Suprapubic skin (tissue), 4 donors: Measurements from ENCODE around the gene FUT2. TPM values are rescaled to one million over a fixed set of nuclear protein-coding genes. Genes with fewer than 3 reads are reported as not detected.
"Not testable (repeated sequence)": the region's sequence is repeated elsewhere in the genome, so short reads cannot be mapped to it uniquely, and the experiment has no call there.

ENCODE experiments used
- DNase-seq, 2 donors: peaks; one replicate each; pipeline ENCODE4 v3.0.0-alpha.2; 2019; ENCODE audit warnings: low spot score in 2 of 2
- H3K27ac ChIP-seq: fragments of 200-600 bp; sonication (generic); one replicate; pipeline ENCODE4 v1.5.1; 2019
- H3K27me3 ChIP-seq: fragments of 200-600 bp; sonication (generic); one replicate; pipeline ENCODE4 v1.5.1; 2019
- H3K36me3 ChIP-seq: fragments of 200-600 bp; sonication (generic); one replicate; pipeline ENCODE4 v1.5.1; 2019
- H3K4me1 ChIP-seq: fragments of 200-600 bp; sonication (generic); one replicate; pipeline ENCODE4 v1.5.1; 2019
- H3K4me3 ChIP-seq: fragments of 200-600 bp; sonication (generic); one replicate; pipeline ENCODE4 v1.5.1; 2019; ENCODE audit warnings: mild to moderate bottlenecking
- H3K9me3 ChIP-seq: fragments of 200-600 bp; sonication (generic); one replicate; pipeline ENCODE4 v1.5.1; 2019
- EP300 ChIP-seq: sonication (generic); formaldehyde crosslinking; IDR thresholded peaks from one replicate; pipeline ENCODE4 v1.6.1; 2017; ENCODE audit warnings: antibody characterized with exemption
- POLR2A ChIP-seq, 2 donors: fragments of 450-650 bp; IDR thresholded peaks; one replicate each; pipeline ENCODE4 v1.6.1; 2017; ENCODE audit warnings: antibody characterized with exemption in 2 of 2, mild to moderate bottlenecking in 2 of 2, moderate library complexity in 2 of 2
- POLR2AphosphoS5 ChIP-seq, 3 donors: sonication (generic); formaldehyde crosslinking; IDR thresholded peaks; one replicate each; pipeline ENCODE4 v1.6.1; 2017; ENCODE audit warnings: antibody characterized with exemption in 3 of 3
- WGBS: methylation state at CpG from one replicate; pipeline ENCODE4 v1.1.5; 2018; 5-methylcytosine and 5-hydroxymethylcytosine counted together
- total RNA-seq, 4 donors: library from RNA; depleted of rRNA; stranded (reverse); fragments of >200 nt; gene quantifications; one replicate each; pipeline ENCODE4 v1.1.0, GENCODE V29; 2016
- TF ChIP-seq, protein P1 (sequence below), 2 donors: fragments of 200-600 bp in 1 of 2; fragments of 450-650 bp in 1 of 2; sonication (generic) in 1 of 2; IDR thresholded peaks; one replicate each; pipeline ENCODE4 v1.5.1; 2016 to 2019; ENCODE audit warnings: antibody characterized with exemption in 2 of 2, mild to moderate bottlenecking in 1 of 2, moderate library complexity in 1 of 2

Gene FUT2
- total RNA-seq, 4 donors from 2014 or later: 2.1 to 17.4 (median 4.9) TPM

- peak in 1 of 2 donors; percentile 76 for DNase-seq
- Histone ChIP-seq H3K4me3 (peak overlapping the region; percentile 56), H3K4me1 (peaks cover 46% of the 10 kb centered on the region), H3K27me3 (no peaks in the 10 kb centered on the region), H3K27ac (peak overlapping the region; percentile 66), H3K36me3 (no peaks in the 10 kb centered on the region), H3K9me3 (no peaks in the 10 kb centered on the region)
- 41% methylated on average over 26 of the region's 26 CpGs for WGBS
- TF ChIP-seq POLR2A (IDR thresholded peaks at IDR 0.05): no peak
- TF ChIP-seq, protein P1, sequence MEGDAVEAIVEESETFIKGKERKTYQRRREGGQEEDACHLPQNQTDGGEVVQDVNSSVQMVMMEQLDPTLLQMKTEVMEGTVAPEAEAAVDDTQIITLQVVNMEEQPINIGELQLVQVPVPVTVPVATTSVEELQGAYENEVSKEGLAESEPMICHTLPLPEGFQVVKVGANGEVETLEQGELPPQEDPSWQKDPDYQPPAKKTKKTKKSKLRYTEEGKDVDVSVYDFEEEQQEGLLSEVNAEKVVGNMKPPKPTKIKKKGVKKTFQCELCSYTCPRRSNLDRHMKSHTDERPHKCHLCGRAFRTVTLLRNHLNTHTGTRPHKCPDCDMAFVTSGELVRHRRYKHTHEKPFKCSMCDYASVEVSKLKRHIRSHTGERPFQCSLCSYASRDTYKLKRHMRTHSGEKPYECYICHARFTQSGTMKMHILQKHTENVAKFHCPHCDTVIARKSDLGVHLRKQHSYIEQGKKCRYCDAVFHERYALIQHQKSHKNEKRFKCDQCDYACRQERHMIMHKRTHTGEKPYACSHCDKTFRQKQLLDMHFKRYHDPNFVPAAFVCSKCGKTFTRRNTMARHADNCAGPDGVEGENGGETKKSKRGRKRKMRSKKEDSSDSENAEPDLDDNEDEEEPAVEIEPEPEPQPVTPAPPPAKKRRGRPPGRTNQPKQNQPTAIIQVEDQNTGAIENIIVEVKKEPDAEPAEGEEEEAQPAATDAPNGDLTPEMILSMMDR (IDR thresholded peaks at IDR 0.05): no peak
- no peak for TF ChIP-seq EP300
- TF ChIP-seq POLR2AphosphoS5 (IDR thresholded peaks at IDR 0.05): no peak
These were observed 19.2 kb downstream of the FUT2 start for GRCh38 chr19:48714759-48715675.

GRCh38 chr19:48715681-48716171, 20.0 kb downstream of the FUT2 start:
- peak overlapping the region; percentile 56 for H3K4me3 ChIP-seq

DNA sequence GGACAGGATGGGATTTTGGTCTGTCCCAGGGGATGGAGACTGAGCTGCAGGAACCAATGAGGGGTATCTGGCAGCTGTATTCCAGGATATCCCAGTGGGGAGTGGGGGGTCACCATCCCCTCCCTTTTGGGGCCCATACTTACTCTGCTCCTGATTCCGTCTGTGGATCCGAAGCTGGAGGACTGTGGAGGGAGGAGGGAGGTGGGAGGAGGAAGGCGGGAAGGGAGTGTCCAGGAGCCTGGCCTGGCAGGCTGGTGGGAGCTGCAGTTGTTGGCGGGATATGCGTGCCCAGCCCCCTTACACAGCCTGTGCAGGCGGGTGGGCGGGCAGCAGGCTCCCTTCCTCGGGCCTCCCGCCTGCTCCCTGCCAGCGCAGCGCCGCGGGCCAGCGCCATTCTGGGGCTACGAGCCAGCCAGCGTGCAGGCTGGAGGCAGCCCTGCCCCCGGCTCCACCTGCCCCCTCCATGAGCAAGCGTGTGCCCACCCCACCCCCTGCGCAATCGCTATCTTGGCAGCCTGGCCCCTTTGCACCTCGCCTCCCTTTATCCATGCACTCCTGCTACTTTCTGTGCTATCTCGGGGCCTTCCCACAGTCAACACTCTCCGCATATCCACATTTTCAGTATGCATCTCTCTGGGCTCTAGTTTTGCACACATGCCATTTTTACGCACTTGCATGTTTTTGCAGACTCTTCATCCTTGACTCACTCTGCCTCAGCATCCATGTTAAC, 21.0 kb downstream of the FUT2 start:
- H3K4me1 ChIP-seq: peaks cover 54% of the 10 kb centered on the region
- peak overlapping the region; percentile 4 for H3K4me3 ChIP-seq
- no peaks in the 10 kb centered on the region for H3K36me3 ChIP-seq
- DNase-seq: no peak
- 17% methylated on average over 11 of the region's 24 CpGs for WGBS
- H3K27ac ChIP-seq: peak overlapping the region; percentile 66
- H3K27me3 ChIP-seq: no peaks in the 10 kb centered on the region
- TF ChIP-seq POLR2A (IDR thresholded peaks at IDR 0.05) (no peak), EP300 (no peak), POLR2AphosphoS5 (IDR thresholded peaks at IDR 0.05) (no peak)
- TF ChIP-seq, protein P1 (IDR thresholded peaks at IDR 0.05): no peak
- H3K9me3 ChIP-seq: no peaks in the 10 kb centered on the region

More at GRCh38 chr19:48715681-48716171, 20.0 kb downstream of the FUT2 start:
- 39% methylated on average over 17 of the region's 19 CpGs for WGBS
- TF ChIP-seq POLR2A (IDR thresholded peaks at IDR 0.05): no peak
- TF ChIP-seq POLR2AphosphoS5 (IDR thresholded peaks at IDR 0.05): no peak
- peaks cover 51% of the 10 kb centered on the region for H3K4me1 ChIP-seq
- H3K27me3 ChIP-seq: no peaks in the 10 kb centered on the region
- H3K27ac ChIP-seq: peak overlapping the region; percentile 66
- H3K36me3 ChIP-seq: no peaks in the 10 kb centered on the region
- no peaks in the 10 kb centered on the region for H3K9me3 ChIP-seq
- peak in 1 of 2 donors; percentile 75 for DNase-seq

GRCh38 chr19:48718106-48718505, 22.3 kb downstream of the FUT2 start:
- not testable (repeated sequence) for DNase-seq, H3K4me3 ChIP-seq, H3K27ac ChIP-seq, H3K27me3 ChIP-seq, H3K9me3 ChIP-seq, H3K36me3 ChIP-seq
- H3K4me1 ChIP-seq: peaks cover 51% of the 10 kb centered on the region
- WGBS: 93% methylated on average over 13 of the region's 13 CpGs

GRCh38 chr19:48718711-48719231, 23.0 kb downstream of the FUT2 start:
- no peak for DNase-seq
- no peaks in the 10 kb centered on the region for H3K36me3 ChIP-seq
- no peaks in the 10 kb centered on the region for H3K9me3 ChIP-seq
- H3K4me3 ChIP-seq: no peak overlapping the region
- H3K27ac ChIP-seq: no peak overlapping the region
- H3K4me1 ChIP-seq: peaks cover 44% of the 10 kb centered on the region
- no peak for TF ChIP-seq POLR2AphosphoS5 (IDR thresholded peaks at IDR 0.05)
- no peak for TF ChIP-seq EP300
- no peak for TF ChIP-seq POLR2A (IDR thresholded peaks at IDR 0.05)
- TF ChIP-seq, protein P1 (IDR thresholded peaks at IDR 0.05): no peak
- no peaks in the 10 kb centered on the region for H3K27me3 ChIP-seq
- WGBS: 69% methylated on average over 15 of the region's 15 CpGs
